Neuronal stem cell (in vitro differentiated cells): ENCODE measurements around the gene MAGI1.

ENCODE experiments used
- DNase-seq: peaks from one replicate; pipeline ENCODE4 v3.0.0-alpha.2; 2013; ENCODE audit warnings: low spot score
- H2AFZ ChIP-seq: one replicate; pipeline ENCODE4 v1.6.1; 2013; ENCODE audit warnings: mild to moderate bottlenecking, low read length, inconsistent platforms
- H2AK5ac ChIP-seq: 2 replicates; pipeline ENCODE4 v1.6.1; 2013; ENCODE audit warnings: low read depth, mild to moderate bottlenecking, inconsistent platforms, low read length, moderate library complexity, mixed read lengths
- H2BK120ac ChIP-seq: 2 replicates; pipeline ENCODE4 v1.6.1; 2013; ENCODE audit warnings: low read depth, mild to moderate bottlenecking, inconsistent platforms, low read length, moderate library complexity, mixed read lengths
- H2BK12ac ChIP-seq: one replicate; pipeline ENCODE4 v1.6.1; 2013; ENCODE audit warnings: low read length, inconsistent platforms
- H2BK15ac ChIP-seq: 2 replicates; pipeline ENCODE4 v1.6.1; 2013; ENCODE audit warnings: mild to moderate bottlenecking, low read length, inconsistent platforms, mixed read lengths
- H2BK5ac ChIP-seq: one replicate; pipeline ENCODE4 v1.6.1; 2013; ENCODE audit warnings: inconsistent platforms, mild to moderate bottlenecking, low read length, moderate library complexity
- H3K14ac ChIP-seq: one replicate; pipeline ENCODE4 v1.6.1; 2013; ENCODE audit warnings: low read length, inconsistent platforms
- H3K18ac ChIP-seq: 2 replicates; pipeline ENCODE4 v1.6.1; 2013; ENCODE audit warnings: low read length, inconsistent platforms
- H3K23ac ChIP-seq: 2 replicates; pipeline ENCODE4 v1.6.1; 2013; ENCODE audit warnings: low read depth, mild to moderate bottlenecking, mixed read lengths, low read length, inconsistent platforms; ENCODE audit not compliant: poor library complexity
- H3K27ac ChIP-seq: replicated peaks from 3 replicates; pipeline ENCODE4 v1.5.1; 2013; ENCODE audit warnings: low read length, inconsistent platforms
- H3K27me3 ChIP-seq, 3 experiments: 2 replicates each; pipeline ENCODE4 v1.6.1; 2013; ENCODE audit warnings: low read length in 3 of 3, mild to moderate bottlenecking in 2 of 3, inconsistent platforms in 1 of 3, low read depth in 1 of 3, mixed read lengths in 1 of 3, moderate library complexity in 1 of 3; ENCODE audit not compliant: control insufficient read depth in 3 of 3, insufficient read depth in 3 of 3
- H3K36me3 ChIP-seq, 2 donors: replicated peaks in 1 of 2; 2 replicates each; pipeline ENCODE4 v1.6.1; 2013; ENCODE audit warnings: low read length in 2 of 2; ENCODE audit not compliant: control insufficient read depth in 2 of 2, insufficient read depth in 2 of 2
- H3K4ac ChIP-seq: 2 replicates; pipeline ENCODE4 v1.6.1; 2013; ENCODE audit warnings: inconsistent platforms, mild to moderate bottlenecking, low read length, moderate library complexity
- H3K4me1 ChIP-seq, 2 donors: 1 replicate in 1 of 2; 2 replicates in 1 of 2; pipeline ENCODE4 v1.6.1; 2013; ENCODE audit warnings: low read length in 2 of 2, low read depth in 1 of 2; ENCODE audit not compliant: control insufficient read depth in 2 of 2, insufficient read depth in 1 of 2
- H3K4me2 ChIP-seq: one replicate; pipeline ENCODE4 v1.6.1; 2013; ENCODE audit warnings: mild to moderate bottlenecking, low read length, inconsistent platforms; ENCODE audit not compliant: insufficient read depth, poor library complexity, severe bottlenecking
- H3K4me3 ChIP-seq, 2 donors: 2 replicates each; pipeline ENCODE4 v1.5.1; 2013; ENCODE audit warnings: low read length in 2 of 2, mild to moderate bottlenecking in 2 of 2, inconsistent platforms in 1 of 2, moderate library complexity in 1 of 2
- H3K79me1 ChIP-seq: one replicate; pipeline ENCODE4 v1.6.1; 2013; ENCODE audit warnings: low read depth, mild to moderate bottlenecking, inconsistent platforms, low read length, moderate library complexity
- H3K9ac ChIP-seq: one replicate; pipeline ENCODE4 v1.6.1; 2013; ENCODE audit warnings: mild to moderate bottlenecking, low read depth, low read length, inconsistent platforms; ENCODE audit not compliant: poor library complexity
- H3K9me3 ChIP-seq, 2 donors: replicated peaks in 1 of 2; 2 replicates each; pipeline versions ENCODE3 to v1.6.1; 2013; ENCODE audit warnings: low read length in 2 of 2, mild to moderate bottlenecking in 2 of 2, inconsistent platforms in 1 of 2, low read depth in 1 of 2, mixed read lengths in 1 of 2, moderate library complexity in 1 of 2; ENCODE audit not compliant: control insufficient read depth in 2 of 2, insufficient read depth in 1 of 2
- H4K8ac ChIP-seq: one replicate; pipeline ENCODE4 v1.6.1; 2013; ENCODE audit warnings: low read depth, mild to moderate bottlenecking, inconsistent platforms, low read length, moderate library complexity
- H4K91ac ChIP-seq: one replicate; pipeline ENCODE4 v1.6.1; 2013; ENCODE audit warnings: low read length, low read depth, mild to moderate bottlenecking, inconsistent platforms; ENCODE audit not compliant: poor library complexity
- WGBS, 2 donors: extraction: QIAGEN DNeasy Blood & Tissue Kit; methylation state at CpG; one replicate each; pipeline ENCODE4 v1.1.7; 2013; ENCODE audit warnings: missing lambda C conversion rate in 2 of 2, mixed read lengths in 1 of 2; ENCODE audit not compliant: insufficient read length in 2 of 2, insufficient replicate concordance in 1 of 2; ENCODE audit errors: extremely low coverage in 2 of 2; 5-methylcytosine and 5-hydroxymethylcytosine counted together

Gene MAGI1

GRCh38 chr3:66053550-66054094 is 14.9 kb upstream of the MAGI1 start:
- Histone ChIP-seq H3K79me1 (no peaks in the 10 kb centered on the region), H3K18ac (no peak overlapping the region), H3K4me3 (no peak overlapping the region), H4K8ac (no peak overlapping the region), H2BK120ac (no peak overlapping the region), H3K4ac (no peak overlapping the region), H3K4me2 (no peak overlapping the region), H3K23ac (no peak overlapping the region), H4K91ac (no peak overlapping the region), H3K14ac (no peak overlapping the region), H3K27ac (no peak overlapping the region), H2BK15ac (no peak overlapping the region), H3K9me3 (peaks cover 0 to 4% of the 10 kb centered on the region in 2 donors), H3K4me1 (peaks cover 0 to 10% of the 10 kb centered on the region in 2 donors), H3K36me3 (peaks cover 0 to 2% of the 10 kb centered on the region in 2 donors), H2BK5ac (no peak overlapping the region), H2AFZ (no peak overlapping the region), H3K9ac (no peak overlapping the region), H2BK12ac (no peak overlapping the region), H3K27me3 (no peaks in the 10 kb centered on the region), H2AK5ac (no peak overlapping the region)
- no peak for DNase-seq
- no CpG with 5 or more reads among the region's 7 CpGs for WGBS, 2 donors

- Histone ChIP-seq H3K14ac (no peak overlapping the region), H3K9ac (no peak overlapping the region), H3K27ac (peak overlapping the region; percentile 12), H2BK12ac (no peak overlapping the region), H3K4me1 (peaks cover 0 to 10% of the 10 kb centered on the region in 2 donors), H2BK15ac (no peak overlapping the region), H4K8ac (no peak overlapping the region), H2BK120ac (no peak overlapping the region), H3K4ac (no peak overlapping the region), H4K91ac (no peak overlapping the region), H3K27me3 (no peaks in the 10 kb centered on the region), H3K79me1 (no peaks in the 10 kb centered on the region), H2AFZ (no peak overlapping the region), H3K23ac (no peak overlapping the region), H3K4me2 (no peak overlapping the region), H3K18ac (no peak overlapping the region), H3K4me3 (no peak overlapping the region), H2BK5ac (no peak overlapping the region), H2AK5ac (no peak overlapping the region), H3K36me3 (peaks cover 0 to 2% of the 10 kb centered on the region in 2 donors), H3K9me3 (peaks cover 0 to 4% of the 10 kb centered on the region in 2 donors)
- WGBS, 2 donors: no CpG with 5 or more reads among the region's 2 CpGs
- DNase-seq: no peak
Observed at GRCh38 chr3:66052721-66053549, 14.2 kb upstream of the MAGI1 start.

- Histone ChIP-seq H3K27ac (no peak overlapping the region), H2BK120ac (no peak overlapping the region), H2BK15ac (no peak overlapping the region), H3K4ac (no peak overlapping the region), H3K9ac (no peak overlapping the region), H4K91ac (no peak overlapping the region), H3K4me1 (peaks cover 0 to 10% of the 10 kb centered on the region in 2 donors), H3K18ac (no peak overlapping the region), H3K79me1 (no peaks in the 10 kb centered on the region), H3K4me2 (no peak overlapping the region), H3K9me3 (peaks cover 0 to 4% of the 10 kb centered on the region in 2 donors), H2BK12ac (no peak overlapping the region), H3K4me3 (no peak overlapping the region), H2AK5ac (no peak overlapping the region), H2BK5ac (no peak overlapping the region), H4K8ac (no peak overlapping the region), H2AFZ (no peak overlapping the region), H3K27me3 (no peaks in the 10 kb centered on the region), H3K14ac (no peak overlapping the region), H3K23ac (no peak overlapping the region), H3K36me3 (peaks cover 0 to 2% of the 10 kb centered on the region in 2 donors)
- no peak for DNase-seq
- WGBS, 2 donors: no CpG with 5 or more reads among the region's 2 CpGs
Observed at GRCh38 chr3:66050821-66051220, 12.1 kb upstream of the MAGI1 start.

GRCh38 chr3:66048051-66048395 is 9.3 kb upstream of the MAGI1 start:
- H2BK12ac ChIP-seq: no peak overlapping the region
- no peak overlapping the region for H2BK120ac ChIP-seq
- H3K18ac ChIP-seq: no peak overlapping the region
- H2AFZ ChIP-seq: no peak overlapping the region
- H3K4ac ChIP-seq: no peak overlapping the region
- H4K91ac ChIP-seq: no peak overlapping the region
- H3K4me3 ChIP-seq: no peak overlapping the region
- no peak overlapping the region for H3K9ac ChIP-seq
- DNase-seq: no peak
- H3K79me1 ChIP-seq: no peaks in the 10 kb centered on the region
- H3K9me3 ChIP-seq: peaks cover 0 to 4% of the 10 kb centered on the region in 2 donors
- no peak overlapping the region for H4K8ac ChIP-seq
- no peak overlapping the region for H3K14ac ChIP-seq
- no peak overlapping the region for H2BK5ac ChIP-seq
- H3K27ac ChIP-seq: no peak overlapping the region
- H3K36me3 ChIP-seq: peaks cover 0 to under 1% of the 10 kb centered on the region in 2 donors
- H3K4me1 ChIP-seq: peaks cover 0 to 1% of the 10 kb centered on the region in 2 donors
- no peak overlapping the region for H2AK5ac ChIP-seq
- H3K27me3 ChIP-seq: no peaks in the 10 kb centered on the region
- no peak overlapping the region for H2BK15ac ChIP-seq
- no peak overlapping the region for H3K4me2 ChIP-seq
- H3K23ac ChIP-seq: no peak overlapping the region
